Liver (tissue), 3 donors: Measurements from ENCODE around the gene RBM48.

ENCODE experiments used
- SP1 ChIP-seq: IDR thresholded peaks from 2 replicates; pipeline ENCODE4 v1.6.1; 2018; ENCODE audit warnings: antibody characterized with exemption, mild to moderate bottlenecking
- YY1 ChIP-seq: IDR thresholded peaks from 2 replicates; pipeline ENCODE4 v1.6.1; 2016; ENCODE audit warnings: antibody characterized with exemption, mild to moderate bottlenecking
- TF ChIP-seq, protein P1 (sequence below): fragments of 150-350 bp; IDR thresholded peaks from 2 replicates; pipeline ENCODE4 v1.5.1; 2017; ENCODE audit warnings: improper control_type of control experiment, low read depth, low read length; ENCODE audit not compliant: missing input control
- donor health status: healthy.
- donor health status: healthy.

- TF ChIP-seq, protein P1, sequence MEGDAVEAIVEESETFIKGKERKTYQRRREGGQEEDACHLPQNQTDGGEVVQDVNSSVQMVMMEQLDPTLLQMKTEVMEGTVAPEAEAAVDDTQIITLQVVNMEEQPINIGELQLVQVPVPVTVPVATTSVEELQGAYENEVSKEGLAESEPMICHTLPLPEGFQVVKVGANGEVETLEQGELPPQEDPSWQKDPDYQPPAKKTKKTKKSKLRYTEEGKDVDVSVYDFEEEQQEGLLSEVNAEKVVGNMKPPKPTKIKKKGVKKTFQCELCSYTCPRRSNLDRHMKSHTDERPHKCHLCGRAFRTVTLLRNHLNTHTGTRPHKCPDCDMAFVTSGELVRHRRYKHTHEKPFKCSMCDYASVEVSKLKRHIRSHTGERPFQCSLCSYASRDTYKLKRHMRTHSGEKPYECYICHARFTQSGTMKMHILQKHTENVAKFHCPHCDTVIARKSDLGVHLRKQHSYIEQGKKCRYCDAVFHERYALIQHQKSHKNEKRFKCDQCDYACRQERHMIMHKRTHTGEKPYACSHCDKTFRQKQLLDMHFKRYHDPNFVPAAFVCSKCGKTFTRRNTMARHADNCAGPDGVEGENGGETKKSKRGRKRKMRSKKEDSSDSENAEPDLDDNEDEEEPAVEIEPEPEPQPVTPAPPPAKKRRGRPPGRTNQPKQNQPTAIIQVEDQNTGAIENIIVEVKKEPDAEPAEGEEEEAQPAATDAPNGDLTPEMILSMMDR: no peak
- TF ChIP-seq SP1 (no peak), YY1 (no peak)
These were observed 21.6 kb downstream of the RBM48 start for GRCh38 chr7:92550194-92550593.
